Glomerular visceral epithelial cell (primary cell): Measurements from ENCODE around the gene IL1R2.
A peak's percentile ranks its signal among the peaks of the same experiment; 100 is the strongest.
"Not testable (repeated sequence)": the region's sequence is repeated elsewhere in the genome, so short reads cannot be mapped to it uniquely, and the experiment has no call there.

Source experiments
- DNase-seq: peaks from one replicate; pipeline ENCODE4 v3.0.0-alpha.2; 2016; ENCODE audit errors: extremely low spot score

Gene IL1R2

DNA sequence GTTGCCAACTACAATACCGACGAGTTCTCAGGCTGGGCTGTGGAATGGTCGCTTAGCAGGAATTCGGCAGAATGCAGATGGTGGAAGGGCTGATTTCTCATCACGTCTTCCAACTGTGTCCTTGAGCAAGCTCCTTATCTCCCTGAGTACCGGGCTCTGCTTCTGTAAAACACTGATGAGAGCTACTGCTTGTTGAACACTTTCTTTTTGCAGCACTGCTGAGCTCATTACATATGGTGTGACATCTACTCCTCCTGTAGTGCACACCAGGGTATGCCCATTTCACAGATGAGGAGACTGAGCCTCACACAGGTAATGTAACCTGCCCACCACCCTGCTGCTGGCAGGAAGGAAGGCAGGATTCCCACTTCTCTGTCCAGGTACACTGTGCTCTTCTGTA lies 8.3 kb downstream of the IL1R2 start:
- DNase-seq: no peak

DNA sequence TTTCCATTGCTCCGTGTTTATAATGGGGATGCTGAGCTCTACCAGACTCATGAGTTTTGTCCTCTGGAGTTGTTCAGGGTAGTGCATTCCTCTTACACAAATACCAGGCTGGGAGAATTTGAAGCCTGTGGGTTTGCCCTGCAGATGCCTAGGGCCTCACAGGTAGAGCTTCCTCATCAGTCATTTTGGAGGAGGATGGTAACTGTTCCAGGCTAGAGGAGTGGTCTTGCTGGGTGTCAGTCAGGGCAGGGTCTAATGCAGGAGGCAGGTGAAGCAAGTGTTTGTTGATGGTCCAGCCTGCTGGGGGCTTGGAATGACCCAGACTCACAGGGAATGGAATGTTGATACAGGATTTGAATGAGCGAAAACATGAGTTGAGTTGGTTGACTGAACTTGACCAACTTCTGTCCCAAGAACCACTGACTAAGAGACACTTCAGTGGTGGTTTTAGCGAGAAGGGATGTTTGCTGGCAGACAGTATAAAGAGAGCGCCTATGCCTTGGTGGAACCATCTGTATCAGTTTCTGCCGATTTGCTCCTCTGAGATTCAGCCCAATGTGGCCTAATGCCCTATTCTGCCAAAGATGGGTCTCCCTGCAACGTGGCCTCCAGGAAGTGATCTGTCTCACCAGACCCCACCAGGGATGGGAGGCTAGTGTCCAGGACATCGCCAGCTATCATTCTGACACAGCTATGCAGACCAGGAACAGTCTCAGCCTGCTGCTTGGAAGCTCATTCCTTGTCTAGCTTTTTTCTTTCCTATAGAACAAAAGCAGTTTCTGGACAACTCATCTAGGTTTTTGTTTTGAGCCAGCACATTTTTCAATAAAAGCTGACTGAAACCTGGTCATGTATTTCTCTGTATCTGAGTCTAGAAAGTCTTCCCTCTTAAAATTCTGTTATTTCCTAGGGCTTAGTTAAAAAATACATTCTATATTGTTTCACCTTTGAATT lies 9.3 kb downstream of the IL1R2 start:
- DNase-seq: no peak

DNA sequence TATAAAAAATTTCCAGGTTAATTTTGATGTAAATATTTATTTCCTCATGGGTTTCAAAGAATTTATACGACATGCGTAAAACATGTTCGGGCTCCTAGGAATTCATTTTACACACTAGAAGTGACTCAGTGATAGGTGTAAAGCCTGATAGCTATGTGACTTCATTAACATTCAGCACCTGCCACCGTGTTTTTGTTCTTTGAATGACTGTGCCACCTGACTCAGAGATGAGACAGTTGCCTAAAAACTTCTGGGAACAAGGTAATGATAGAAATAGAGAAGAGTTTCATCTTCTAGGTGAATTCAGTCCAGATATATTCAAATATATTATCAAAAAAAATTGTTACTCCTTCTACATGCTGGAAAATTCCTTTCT lies 10.0 kb downstream of the IL1R2 start:
- no peak for DNase-seq

DNA sequence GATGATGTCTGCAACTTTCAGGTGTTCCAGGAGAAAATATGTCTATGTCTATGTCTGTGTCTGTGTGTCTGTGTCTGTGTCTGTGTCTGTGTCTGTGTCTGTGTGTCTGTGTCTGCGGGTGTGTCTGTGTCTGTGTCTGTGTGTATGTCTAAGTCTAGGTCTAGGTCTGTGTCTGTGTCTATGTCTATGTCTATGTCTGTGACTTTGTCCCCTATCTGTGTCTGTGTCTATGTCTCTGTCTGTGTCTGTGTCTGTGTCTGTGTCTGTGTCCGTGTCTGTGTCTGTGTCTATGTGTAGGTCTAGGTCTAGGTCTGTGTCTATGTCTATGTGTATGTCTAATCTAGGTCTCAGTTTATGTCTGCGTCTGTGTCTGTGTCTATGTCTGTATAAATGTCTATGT lies 10.5 kb downstream of the IL1R2 start:
- DNase-seq: no peak

DNA sequence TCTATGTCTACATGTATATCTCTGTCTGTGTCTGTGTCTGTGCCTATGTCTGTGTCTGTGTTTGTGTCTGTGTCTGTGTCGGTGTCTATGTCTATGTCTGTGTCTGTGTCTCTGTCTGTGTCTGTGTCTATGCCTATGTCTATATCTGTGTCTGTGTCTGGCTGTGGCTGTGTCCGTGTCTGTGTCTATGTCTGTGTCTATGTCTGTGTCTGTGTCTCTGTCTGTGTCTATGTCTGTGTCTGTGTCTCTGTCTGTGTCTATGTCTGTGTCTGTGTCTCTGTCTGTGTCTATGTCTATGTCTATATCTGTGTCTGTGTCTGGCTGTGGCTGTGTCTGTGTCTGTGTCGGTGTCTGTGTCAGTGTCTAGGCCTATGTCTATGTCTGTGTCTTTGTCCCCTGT lies 11.1 kb downstream of the IL1R2 start:
- not testable (repeated sequence) for DNase-seq

DNA sequence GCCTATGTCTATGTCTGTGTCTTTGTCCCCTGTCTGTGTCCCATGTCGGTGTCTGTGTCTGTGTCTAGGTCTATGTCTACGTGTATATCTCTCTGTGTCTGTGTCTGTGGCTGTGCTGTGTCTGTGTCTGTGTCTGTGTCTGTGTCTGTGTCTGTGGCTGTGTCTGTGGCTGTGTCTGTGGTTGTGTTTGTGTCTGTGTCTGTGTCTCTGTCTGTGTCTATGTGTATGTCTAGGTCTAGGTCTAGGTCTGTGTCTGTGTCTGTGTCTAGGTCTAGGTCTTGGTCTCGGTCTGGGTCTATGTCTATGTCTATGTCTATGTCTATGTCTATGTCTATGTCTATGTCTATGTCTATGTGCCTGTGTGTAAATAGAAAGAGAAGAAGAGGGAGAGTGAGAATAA lies 11.9 kb downstream of the IL1R2 start:
- DNase-seq: no peak

DNA sequence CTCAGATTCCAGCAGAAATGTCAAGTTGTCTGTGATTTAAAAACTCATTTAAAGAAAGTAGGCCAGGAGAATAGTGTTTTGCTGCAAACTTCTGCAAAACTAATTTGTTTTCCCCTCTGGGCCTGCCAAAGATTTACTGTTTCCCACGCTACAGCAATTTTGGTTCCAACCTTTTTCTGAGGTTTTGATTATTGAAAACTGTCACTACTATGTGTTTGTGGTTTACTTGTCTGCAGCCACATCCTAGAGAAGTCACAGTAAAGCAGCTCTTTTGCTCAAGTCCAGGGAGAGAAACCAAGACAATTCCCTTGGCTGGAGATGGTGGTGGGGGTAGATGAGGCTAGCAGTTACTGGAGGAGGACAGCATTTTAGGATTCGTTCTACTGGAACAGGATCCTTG lies 12.8 kb downstream of the IL1R2 start:
- no peak for DNase-seq

DNA sequence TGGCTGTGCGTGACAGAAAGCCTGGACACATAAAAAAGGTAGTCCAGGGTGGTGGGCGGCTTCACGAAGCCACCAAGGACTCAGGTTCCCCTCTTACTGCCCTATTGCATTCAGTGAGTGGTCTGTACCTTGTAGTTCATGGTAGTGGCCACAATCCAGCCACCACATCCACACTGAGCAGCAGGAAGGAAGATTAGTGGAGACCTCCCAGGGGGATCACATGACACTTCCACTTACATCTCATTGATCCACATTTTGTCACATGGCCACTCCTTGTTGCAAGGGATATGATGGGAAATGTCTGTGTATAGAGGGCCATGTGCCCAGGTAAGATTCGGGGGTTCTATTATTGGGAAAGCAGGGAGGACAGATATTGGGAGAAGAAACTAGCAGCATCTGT lies 13.7 kb downstream of the IL1R2 start:
- no peak for DNase-seq

DNA sequence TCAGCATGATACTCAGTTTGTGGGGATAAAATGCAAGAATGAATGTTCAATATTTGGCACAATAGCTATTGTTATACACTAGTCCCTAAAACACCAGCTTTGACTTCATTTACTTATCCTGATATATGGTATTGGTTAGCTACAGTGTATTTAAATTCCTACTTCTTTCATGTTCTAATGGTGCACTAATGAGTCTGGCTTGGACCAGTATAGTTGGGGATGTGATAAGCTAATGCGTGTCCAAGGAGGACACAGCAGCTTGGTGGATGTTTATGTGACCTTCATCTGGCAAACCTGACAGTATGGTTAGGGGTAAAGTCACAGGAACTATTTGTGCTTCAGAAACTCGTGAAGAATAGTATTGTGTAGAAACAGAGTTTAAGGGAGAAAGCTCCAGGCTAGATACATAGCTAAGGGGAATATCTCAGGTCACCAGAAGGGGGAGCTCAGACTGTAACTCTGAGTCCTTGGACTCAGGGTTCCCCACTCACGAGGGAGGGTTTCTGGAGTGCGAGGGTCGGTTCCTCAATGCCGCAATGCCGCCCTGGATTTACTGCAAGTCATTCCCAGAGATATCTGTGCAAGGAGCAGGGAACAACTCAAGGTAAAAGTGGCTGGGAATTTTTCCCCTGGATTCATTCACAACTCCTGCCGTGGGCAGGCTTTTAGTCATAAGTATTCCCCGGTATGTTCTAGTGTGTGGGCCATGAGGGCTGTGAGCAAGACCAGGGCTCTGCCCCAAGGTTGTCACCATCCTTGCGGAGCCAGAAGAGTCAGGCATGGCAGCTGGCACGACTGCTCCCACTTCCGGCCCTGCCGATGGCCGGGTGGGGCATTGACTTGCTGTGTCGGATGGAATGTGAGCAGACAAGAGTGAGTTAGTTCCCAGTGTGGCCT lies 14.5 kb downstream of the IL1R2 start:
- DNase-seq: peak; percentile 54

DNA sequence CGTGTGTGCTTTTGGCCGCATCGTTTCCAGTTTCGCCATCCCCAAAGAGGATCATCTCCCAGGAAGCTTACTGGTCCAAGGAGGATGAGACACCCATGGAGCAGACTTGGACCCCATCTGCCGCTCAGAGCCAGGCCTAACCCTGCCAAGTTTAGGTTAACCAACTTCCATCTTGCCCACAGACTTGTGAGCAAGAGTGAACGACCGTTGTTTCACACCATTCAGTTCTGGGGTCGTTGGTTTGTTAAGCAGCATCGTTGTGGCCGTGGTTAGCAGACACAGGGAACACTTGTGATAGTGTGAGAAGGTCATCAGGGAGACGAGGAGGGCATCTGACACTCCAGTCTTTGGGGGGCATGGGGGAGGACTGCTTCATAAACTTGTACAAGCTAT lies 15.1 kb downstream of the IL1R2 start:
- no peak for DNase-seq

DNA sequence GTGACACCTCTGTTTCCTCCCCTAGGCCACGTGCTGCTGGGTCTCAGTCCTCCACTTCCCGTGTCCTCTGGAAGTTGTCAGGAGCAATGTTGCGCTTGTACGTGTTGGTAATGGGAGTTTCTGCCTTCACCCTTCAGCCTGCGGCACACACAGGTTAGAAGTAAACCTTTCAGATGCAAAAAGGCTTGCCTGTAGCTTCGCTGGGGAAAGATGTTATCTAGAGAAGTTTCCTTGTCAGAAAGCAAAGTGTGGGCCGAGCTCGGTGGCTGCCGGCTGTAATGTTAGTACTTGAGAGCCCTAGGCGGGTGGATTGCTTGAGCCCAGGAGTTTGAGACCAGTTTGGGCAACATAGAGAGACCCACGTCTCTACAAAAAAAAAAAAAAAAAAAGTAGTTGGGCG lies 16.7 kb downstream of the IL1R2 start:
- no peak for DNase-seq

DNA sequence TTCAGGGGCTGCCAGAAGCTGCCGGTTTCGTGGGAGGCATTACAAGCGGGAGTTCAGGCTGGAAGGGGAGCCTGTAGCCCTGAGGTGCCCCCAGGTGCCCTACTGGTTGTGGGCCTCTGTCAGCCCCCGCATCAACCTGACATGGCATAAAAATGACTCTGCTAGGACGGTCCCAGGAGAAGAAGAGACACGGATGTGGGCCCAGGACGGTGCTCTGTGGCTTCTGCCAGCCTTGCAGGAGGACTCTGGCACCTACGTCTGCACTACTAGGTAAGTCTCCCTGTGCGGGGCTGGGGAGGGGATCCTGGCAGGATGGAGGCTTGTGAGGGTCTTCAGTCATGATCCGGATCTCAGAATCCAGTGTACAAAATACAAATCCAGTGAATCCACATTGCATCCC lies 17.8 kb downstream of the IL1R2 start:
- no peak for DNase-seq

DNA sequence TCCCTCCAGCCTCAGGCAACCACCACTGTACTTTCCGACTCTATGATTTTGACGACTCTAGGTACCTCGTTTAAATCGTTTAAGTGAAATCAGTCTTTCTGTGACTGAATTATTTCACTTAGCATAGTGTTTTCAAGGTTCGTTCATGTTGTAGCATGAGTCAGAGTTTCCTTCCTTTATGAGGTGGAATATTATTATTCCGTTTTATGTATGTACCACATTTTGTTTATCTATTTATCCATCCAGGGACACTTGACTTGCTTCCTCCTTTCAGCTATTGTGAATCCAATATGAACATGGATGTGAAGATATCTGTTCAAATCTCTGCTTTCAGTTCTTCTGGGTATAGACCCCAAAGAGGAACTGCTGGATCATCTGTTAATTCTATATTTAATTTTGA lies 19.1 kb downstream of the IL1R2 start:
- no peak for DNase-seq

DNA sequence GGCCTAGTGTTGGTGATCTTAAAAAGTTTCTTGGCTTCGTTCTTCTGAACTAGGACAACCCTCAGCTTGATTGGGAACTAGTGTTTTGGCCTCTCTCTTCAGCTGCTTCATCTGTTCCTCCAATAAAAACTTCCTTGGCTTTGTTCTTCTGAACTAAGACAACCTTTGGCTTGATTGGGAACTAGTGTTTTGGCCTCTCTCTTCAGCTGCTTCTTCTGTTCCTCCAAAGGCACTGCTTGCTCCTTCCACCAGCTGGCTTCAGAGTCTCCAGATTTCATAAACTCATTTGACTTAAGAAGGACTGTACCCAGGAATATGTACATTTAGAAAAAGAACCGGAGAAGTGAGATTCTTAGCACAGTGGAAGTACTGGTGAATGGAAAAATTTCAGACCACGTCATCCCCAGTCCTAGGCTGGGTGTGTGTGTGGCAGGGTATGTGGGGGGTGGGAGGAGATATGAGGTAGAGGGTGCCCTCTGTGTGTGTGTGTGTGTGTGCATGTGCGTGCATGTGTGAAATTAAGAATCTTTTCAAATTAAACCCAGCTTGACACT lies 20.4 kb downstream of the IL1R2 start:
- no peak for DNase-seq

DNA sequence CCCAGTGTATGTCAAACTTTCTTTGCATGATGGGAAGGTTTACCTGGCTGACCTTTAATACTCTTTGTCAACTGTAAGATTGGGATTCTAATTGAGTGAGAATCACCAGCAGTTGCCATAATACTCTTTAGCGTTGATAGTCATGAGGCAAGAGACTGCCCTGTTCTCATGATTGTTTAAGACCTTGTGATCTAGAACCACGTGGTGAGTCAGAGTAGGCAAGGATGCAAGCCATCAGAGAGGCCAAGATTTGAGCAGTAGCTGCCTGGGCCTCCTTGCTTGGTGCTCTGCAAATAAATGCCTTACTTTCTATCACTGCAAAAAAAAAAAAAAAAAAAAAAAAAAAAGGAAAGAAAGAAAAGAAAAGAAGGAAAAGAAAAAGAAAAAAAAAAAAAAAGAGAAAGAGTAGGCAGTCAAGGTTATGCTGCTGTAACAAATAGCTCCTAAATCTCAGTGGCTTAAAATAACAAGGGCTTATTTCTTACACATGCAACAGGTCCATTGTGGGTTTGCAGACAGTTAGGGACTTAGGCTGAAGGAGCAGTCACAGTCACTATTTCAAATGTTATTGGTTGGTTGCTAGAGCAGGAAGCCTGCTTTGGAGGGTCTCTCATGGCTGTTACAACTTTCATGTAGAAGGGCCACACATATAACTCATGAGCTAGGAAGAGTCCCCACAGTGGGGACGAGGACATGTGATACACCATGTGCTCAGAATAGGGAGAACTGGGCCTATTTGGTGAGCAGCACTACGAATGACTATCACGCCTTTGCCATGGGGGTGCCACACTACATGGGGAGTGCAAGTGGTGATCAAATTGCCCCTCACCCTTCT lies 21.7 kb downstream of the IL1R2 start:
- DNase-seq: no peak

DNA sequence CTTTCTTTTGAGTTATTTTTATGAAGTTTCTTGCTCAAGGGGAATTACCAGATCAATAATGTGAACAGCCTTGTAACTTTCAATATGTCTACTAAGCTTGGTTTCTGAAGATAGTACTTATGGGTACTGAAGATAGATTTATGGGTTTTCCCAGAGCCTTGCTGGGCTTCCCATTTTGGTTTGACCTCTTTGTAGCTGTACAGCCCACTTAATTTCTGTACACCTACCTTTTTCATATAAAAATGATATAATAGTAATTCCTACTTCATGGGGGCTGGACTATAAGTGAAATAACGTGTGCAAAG lies 22.2 kb downstream of the IL1R2 start:
- no peak for DNase-seq

DNA sequence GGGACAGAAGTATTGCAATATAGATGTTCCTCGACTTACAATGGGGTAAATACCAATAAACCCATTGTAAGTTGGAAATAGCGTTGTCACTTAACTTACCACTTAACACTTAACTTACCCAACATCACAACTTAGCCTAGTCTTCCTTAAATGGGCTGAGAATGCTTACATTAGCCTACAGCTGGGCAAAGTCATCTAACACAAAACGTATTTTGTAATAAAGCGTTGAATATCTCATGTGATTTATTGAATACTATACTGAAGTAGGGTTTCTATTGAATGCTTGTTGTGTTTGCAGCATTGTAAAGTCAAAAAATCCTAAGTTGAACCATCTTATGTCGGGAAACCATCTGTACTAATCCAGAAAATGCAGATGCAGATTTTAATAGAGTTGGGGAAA lies 23.6 kb downstream of the IL1R2 start:
- no peak for DNase-seq

DNA sequence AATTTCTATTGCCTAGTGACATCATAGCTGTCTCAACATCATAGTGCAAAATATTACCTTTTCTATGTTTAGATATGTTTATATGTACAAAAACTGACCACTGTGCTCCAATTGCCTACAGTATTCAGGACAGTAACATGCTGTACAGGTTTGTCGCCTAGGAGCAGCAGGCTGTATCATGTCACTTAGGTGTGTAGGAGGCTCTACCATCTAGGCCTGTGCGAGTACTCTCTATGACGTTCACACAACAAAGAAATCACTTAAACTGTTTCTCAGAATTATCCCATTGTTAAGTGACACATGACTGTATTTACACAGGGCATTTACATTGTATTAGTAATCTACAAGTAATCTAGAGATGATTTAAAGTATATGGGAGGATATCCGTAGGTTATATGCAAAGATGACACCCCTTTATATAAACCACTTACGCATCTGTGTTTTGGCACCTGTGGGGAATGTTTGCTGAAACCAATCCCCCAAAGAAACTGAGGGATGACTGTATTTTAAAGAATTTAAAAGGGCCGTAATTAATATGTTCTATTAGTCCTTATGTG lies 24.7 kb downstream of the IL1R2 start:
- DNase-seq: no peak

DNA sequence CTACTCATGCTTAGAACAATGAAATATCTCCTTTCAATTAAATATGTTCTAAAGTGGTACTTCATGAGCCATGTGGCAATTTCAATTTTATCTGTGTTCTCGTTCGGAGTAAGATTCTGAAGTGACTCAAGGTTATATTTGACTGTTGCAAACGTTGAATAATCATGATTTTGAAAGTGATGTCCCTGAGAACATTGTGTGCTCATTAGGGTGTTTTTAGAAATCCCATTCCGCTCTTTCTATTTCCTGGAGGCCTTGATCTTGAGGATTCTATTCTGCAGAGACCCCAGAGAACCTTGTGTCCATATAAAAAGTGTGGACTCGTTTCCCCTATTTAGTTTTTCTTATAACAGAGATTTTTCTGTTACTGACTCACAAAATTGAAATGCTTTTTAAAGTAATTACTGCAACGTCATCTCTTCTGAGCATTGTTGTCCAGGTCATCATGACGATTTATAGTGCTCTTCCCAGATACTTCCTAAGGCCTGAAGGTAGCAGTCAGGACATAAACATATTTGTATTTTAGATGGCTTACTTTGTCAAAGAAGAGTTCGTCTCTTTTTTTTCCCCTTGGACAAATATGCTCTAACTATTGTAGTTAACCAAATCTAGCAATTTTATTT lies 27.2 kb downstream of the IL1R2 start:
- no peak for DNase-seq

DNA sequence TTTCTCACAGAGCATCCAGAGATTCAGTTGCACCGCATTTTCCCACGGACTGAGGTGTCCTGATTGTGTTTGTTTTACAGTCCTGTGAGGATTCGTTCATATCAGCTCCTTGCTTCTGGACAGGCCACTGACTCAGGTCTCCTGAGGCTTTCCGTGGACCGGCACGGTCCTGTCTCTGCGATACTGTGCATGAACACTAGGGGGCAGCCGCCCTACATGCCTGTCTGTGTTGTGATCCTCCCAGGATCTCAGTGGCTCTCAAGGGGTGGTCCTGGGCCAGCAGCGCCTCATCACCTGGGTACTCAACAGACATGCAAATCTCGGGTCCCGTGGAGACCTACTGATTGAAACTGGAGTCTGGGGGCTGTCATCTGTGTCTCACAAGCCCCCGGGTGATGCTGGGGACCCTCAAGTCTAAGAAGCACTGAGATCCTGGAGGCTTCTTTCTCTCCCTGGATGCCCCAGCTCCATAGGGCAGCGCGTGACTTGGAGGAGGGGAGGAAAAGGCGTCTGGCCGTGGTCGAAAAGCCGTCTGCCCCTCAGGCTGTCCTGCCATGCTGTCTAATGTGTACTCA lies 28.9 kb downstream of the IL1R2 start:
- peak; percentile 86 for DNase-seq

DNA sequence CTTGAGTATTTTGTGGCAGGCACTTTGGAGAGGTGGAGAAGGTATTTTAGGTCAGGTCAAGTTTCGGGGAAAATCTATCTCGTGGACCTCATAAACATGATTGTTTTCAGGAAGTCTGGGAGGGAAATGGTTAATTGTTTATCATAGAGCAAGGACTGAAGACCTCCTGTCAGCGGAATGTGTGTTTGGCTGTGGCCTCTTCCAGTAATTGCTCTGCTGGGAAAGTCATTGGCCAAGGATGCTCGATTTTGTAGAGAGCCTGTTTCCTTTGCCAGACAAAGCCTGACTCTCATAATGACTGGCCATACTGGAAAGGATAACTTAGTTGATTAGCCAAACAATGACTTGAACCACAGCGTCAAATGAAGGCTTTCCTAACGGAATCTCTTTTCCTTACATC lies 30.0 kb downstream of the IL1R2 start:
- DNase-seq: no peak
